ENCODE results near the gene CACNA2D1. TPM values are rescaled to one million over a fixed set of nuclear protein-coding genes. Genes with fewer than 3 reads are reported as not detected.

Gene CACNA2D1
- total RNA-seq, 1 experiment from 2014 or later = 9.8 TPM

DNA sequence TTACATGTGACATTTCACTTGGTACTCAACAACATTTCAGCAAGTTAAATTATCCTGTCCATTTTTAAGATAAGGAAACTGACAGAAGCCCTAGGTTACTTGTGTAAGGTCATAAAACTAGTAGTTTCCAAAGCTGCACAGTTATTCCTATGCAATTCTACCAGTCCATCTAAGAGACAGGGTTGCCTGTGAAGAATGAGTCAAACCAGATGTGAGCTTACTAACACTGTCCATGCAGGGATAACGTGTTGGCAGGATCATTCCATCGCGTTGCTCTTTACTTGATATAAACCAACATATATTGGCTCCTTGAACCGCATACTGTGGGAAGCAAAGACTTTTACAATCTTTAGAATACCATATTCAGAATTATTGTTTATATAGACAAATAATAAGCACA lies 392.8 kb downstream of the CACNA2D1 start:
- H3K27me3 ChIP-seq (ENCODE audit: control insufficient read depth, insufficient read depth, low read length) = no peaks in the 10 kb centered on the region
- peak; percentile 62; the same call in 1 of the 2 replicates for ATAC-seq
- H3K4me3 ChIP-seq (ENCODE audit: low read depth in 2 of 2, low read length in 2 of 2) = no peak overlapping the region
- intact Hi-C loops (cut with micrococcal nuclease; ENCODE audit: unreplicated experiment) = no loop called here
- no peaks in the 10 kb centered on the region for H3K9me3 ChIP-seq (ENCODE audit: control insufficient read depth, insufficient read depth, low read depth, low read length)
- DNase-seq (ENCODE audit: low read depth, low spot score) = peak; percentile 46
- ChIA-PET CTCF (no interaction called here), POLR2A (no interaction called here)
- no TSS peak for BruUV-seq (replicated peaks)
- peaks cover 19% of the 10 kb centered on the region for H3K4me1 ChIP-seq (ENCODE audit: control insufficient read depth, insufficient read depth, low read length)
- no peaks in the 10 kb centered on the region for H3K36me3 ChIP-seq (ENCODE audit: control insufficient read depth, insufficient read depth, low read length)
- TF ChIP-seq, protein P1, sequence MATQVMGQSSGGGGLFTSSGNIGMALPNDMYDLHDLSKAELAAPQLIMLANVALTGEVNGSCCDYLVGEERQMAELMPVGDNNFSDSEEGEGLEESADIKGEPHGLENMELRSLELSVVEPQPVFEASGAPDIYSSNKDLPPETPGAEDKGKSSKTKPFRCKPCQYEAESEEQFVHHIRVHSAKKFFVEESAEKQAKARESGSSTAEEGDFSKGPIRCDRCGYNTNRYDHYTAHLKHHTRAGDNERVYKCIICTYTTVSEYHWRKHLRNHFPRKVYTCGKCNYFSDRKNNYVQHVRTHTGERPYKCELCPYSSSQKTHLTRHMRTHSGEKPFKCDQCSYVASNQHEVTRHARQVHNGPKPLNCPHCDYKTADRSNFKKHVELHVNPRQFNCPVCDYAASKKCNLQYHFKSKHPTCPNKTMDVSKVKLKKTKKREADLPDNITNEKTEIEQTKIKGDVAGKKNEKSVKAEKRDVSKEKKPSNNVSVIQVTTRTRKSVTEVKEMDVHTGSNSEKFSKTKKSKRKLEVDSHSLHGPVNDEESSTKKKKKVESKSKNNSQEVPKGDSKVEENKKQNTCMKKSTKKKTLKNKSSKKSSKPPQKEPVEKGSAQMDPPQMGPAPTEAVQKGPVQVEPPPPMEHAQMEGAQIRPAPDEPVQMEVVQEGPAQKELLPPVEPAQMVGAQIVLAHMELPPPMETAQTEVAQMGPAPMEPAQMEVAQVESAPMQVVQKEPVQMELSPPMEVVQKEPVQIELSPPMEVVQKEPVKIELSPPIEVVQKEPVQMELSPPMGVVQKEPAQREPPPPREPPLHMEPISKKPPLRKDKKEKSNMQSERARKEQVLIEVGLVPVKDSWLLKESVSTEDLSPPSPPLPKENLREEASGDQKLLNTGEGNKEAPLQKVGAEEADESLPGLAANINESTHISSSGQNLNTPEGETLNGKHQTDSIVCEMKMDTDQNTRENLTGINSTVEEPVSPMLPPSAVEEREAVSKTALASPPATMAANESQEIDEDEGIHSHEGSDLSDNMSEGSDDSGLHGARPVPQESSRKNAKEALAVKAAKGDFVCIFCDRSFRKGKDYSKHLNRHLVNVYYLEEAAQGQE (IDR thresholded peaks at IDR 0.05; ENCODE audit: insufficient read depth in 1 of 2, low read depth in 2 of 2, low read length in 1 of 2) = no peak
- in situ Hi-C loops (cut with HindIII; ENCODE audit: low pct_unique_long_range_greater_than_20kb, low sequenced_read_pairs) = no loop called here
- peak overlapping the region; percentile 72 for H3K27ac ChIP-seq (ENCODE audit: low read length)

DNA sequence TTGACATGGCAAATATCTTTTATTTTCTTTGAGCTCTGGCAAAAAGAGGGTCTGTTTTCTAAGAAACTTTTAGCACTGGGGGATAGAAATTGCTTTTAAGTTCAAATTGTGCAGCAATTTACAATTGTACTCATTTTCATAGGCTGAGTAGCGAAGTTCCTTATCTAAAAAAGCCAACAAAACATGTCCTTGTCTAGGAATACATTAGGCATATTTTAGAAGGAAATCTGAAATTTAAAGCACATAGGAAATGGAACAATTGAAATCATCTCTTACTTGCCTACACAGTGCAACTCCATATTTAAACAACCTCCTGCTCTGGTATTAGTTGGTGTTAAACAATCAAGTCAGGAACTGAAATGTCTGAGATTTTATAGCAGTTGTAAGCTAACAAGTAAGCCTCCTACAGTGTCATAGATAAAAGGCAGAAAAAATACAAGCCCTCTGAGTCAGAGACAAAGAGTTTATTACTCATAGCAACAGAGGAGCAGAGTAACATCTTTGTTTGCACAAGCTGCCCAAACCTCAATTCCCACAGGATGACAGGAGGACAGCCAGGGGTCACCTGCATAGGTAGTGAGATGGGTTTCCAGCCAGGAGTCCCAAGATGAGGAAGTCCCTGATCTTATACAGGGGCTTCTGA lies 393.6 kb downstream of the CACNA2D1 start:
- Histone ChIP-seq H3K9me3 (ENCODE audit: control insufficient read depth, insufficient read depth, low read depth, low read length) (no peaks in the 10 kb centered on the region), H3K27ac (ENCODE audit: low read length) (peak overlapping the region; percentile 72), H3K36me3 (ENCODE audit: control insufficient read depth, insufficient read depth, low read length) (no peaks in the 10 kb centered on the region), H3K4me3 (ENCODE audit: low read depth in 2 of 2, low read length in 2 of 2) (no peak overlapping the region), H3K4me1 (ENCODE audit: control insufficient read depth, insufficient read depth, low read length) (peaks cover 19% of the 10 kb centered on the region), H3K27me3 (ENCODE audit: control insufficient read depth, insufficient read depth, low read length) (no peaks in the 10 kb centered on the region)
- BruUV-seq (replicated peaks) = no TSS peak
- in situ Hi-C loops (cut with HindIII; ENCODE audit: low pct_unique_long_range_greater_than_20kb, low sequenced_read_pairs) (no loop called here), intact Hi-C loops (cut with micrococcal nuclease; ENCODE audit: unreplicated experiment) (loop anchor here (10.0 kb wide), 3 partner anchors 125 to 555 kb away; no protein-coding TSS in a partner anchor)
- TF ChIP-seq TCF7L2 (IDR thresholded peaks at IDR 0.05; ENCODE audit: low read depth, low read length) = peak; percentile 92
- TF ChIP-seq POLR2AphosphoS5 (IDR thresholded peaks at IDR 0.05; ENCODE audit: low read depth, low read length) = no peak
- TF ChIP-seq, protein P2, sequence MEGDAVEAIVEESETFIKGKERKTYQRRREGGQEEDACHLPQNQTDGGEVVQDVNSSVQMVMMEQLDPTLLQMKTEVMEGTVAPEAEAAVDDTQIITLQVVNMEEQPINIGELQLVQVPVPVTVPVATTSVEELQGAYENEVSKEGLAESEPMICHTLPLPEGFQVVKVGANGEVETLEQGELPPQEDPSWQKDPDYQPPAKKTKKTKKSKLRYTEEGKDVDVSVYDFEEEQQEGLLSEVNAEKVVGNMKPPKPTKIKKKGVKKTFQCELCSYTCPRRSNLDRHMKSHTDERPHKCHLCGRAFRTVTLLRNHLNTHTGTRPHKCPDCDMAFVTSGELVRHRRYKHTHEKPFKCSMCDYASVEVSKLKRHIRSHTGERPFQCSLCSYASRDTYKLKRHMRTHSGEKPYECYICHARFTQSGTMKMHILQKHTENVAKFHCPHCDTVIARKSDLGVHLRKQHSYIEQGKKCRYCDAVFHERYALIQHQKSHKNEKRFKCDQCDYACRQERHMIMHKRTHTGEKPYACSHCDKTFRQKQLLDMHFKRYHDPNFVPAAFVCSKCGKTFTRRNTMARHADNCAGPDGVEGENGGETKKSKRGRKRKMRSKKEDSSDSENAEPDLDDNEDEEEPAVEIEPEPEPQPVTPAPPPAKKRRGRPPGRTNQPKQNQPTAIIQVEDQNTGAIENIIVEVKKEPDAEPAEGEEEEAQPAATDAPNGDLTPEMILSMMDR (IDR thresholded peaks at IDR 0.05) = no peak
- TF ChIP-seq, protein P1 (IDR thresholded peaks at IDR 0.05; ENCODE audit: insufficient read depth in 1 of 2, low read depth in 2 of 2, low read length in 1 of 2) = no peak
- TF ChIP-seq SIN3A (IDR thresholded peaks at IDR 0.05; ENCODE audit: borderline replicate concordance, insufficient read depth, low read depth, low read length) = no peak
- POLR2A ChIA-PET = no interaction called here
- DNase-seq (ENCODE audit: low read depth, low spot score) (peak; percentile 88), ATAC-seq (peak; percentile 87)
- CTCF ChIA-PET = no interaction called here
